Panc1 (cell line): ENCODE measurements around the gene GJB3.

Source experiments
- POLR2AphosphoS5 ChIP-seq: IDR thresholded peaks from 2 replicates; pipeline ENCODE4 v1.6.1; 2012; ENCODE audit warnings: mild to moderate bottlenecking, low read depth, low read length, moderate library complexity
- SIN3A ChIP-seq: IDR thresholded peaks from 2 replicates; pipeline ENCODE4 v1.6.1; 2012; ENCODE audit warnings: low read depth, mild to moderate bottlenecking, low read length, moderate library complexity, borderline replicate concordance; ENCODE audit not compliant: insufficient read depth
- TF ChIP-seq, protein P1 (sequence below): fragments of 450-650 bp; IDR thresholded peaks from 2 replicates; pipeline ENCODE4 v1.5.1; 2017; ENCODE audit warnings: mild to moderate bottlenecking

GRCh38 chr1:34831721-34832246, 50.8 kb downstream of the GJB3 start:
- TF ChIP-seq, protein P1, sequence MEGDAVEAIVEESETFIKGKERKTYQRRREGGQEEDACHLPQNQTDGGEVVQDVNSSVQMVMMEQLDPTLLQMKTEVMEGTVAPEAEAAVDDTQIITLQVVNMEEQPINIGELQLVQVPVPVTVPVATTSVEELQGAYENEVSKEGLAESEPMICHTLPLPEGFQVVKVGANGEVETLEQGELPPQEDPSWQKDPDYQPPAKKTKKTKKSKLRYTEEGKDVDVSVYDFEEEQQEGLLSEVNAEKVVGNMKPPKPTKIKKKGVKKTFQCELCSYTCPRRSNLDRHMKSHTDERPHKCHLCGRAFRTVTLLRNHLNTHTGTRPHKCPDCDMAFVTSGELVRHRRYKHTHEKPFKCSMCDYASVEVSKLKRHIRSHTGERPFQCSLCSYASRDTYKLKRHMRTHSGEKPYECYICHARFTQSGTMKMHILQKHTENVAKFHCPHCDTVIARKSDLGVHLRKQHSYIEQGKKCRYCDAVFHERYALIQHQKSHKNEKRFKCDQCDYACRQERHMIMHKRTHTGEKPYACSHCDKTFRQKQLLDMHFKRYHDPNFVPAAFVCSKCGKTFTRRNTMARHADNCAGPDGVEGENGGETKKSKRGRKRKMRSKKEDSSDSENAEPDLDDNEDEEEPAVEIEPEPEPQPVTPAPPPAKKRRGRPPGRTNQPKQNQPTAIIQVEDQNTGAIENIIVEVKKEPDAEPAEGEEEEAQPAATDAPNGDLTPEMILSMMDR, result no peak
- TF ChIP-seq SIN3A, result no peak
- TF ChIP-seq POLR2AphosphoS5, result no peak
